HL-60 (cell line): Measurements from ENCODE around the gene CES1.

Source experiments
- GABPA ChIP-seq: IDR thresholded peaks from 2 replicates; pipeline ENCODE4 v1.6.1; 2012; ENCODE audit warnings: low read depth
- POLR2AphosphoS5 ChIP-seq: IDR thresholded peaks from 2 replicates; pipeline ENCODE4 v1.6.1; 2012; ENCODE audit warnings: low read depth
- SPI1 ChIP-seq: IDR thresholded peaks from 2 replicates; pipeline ENCODE4 v1.6.1; 2012; ENCODE audit warnings: low read depth, mild to moderate bottlenecking, borderline replicate concordance
- TF ChIP-seq, protein P1 (sequence below): IDR thresholded peaks from one replicate; pipeline ENCODE4 v1.5.1; 2011; ENCODE audit warnings: low read length, control low read depth, inconsistent platforms; ENCODE audit not compliant: insufficient read depth
- TF ChIP-seq, protein P2 (sequence below): IDR thresholded peaks from 2 replicates; pipeline ENCODE4 v1.6.1; 2012; ENCODE audit warnings: low read depth; ENCODE audit not compliant: insufficient replicate concordance

GRCh38 chr16:55812951-55813350, 19.9 kb downstream of the CES1 start:
- TF ChIP-seq GABPA (no peak), POLR2AphosphoS5 (no peak), SPI1 (no peak)
- TF ChIP-seq, protein P1, sequence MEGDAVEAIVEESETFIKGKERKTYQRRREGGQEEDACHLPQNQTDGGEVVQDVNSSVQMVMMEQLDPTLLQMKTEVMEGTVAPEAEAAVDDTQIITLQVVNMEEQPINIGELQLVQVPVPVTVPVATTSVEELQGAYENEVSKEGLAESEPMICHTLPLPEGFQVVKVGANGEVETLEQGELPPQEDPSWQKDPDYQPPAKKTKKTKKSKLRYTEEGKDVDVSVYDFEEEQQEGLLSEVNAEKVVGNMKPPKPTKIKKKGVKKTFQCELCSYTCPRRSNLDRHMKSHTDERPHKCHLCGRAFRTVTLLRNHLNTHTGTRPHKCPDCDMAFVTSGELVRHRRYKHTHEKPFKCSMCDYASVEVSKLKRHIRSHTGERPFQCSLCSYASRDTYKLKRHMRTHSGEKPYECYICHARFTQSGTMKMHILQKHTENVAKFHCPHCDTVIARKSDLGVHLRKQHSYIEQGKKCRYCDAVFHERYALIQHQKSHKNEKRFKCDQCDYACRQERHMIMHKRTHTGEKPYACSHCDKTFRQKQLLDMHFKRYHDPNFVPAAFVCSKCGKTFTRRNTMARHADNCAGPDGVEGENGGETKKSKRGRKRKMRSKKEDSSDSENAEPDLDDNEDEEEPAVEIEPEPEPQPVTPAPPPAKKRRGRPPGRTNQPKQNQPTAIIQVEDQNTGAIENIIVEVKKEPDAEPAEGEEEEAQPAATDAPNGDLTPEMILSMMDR, result no peak
- TF ChIP-seq, protein P2, sequence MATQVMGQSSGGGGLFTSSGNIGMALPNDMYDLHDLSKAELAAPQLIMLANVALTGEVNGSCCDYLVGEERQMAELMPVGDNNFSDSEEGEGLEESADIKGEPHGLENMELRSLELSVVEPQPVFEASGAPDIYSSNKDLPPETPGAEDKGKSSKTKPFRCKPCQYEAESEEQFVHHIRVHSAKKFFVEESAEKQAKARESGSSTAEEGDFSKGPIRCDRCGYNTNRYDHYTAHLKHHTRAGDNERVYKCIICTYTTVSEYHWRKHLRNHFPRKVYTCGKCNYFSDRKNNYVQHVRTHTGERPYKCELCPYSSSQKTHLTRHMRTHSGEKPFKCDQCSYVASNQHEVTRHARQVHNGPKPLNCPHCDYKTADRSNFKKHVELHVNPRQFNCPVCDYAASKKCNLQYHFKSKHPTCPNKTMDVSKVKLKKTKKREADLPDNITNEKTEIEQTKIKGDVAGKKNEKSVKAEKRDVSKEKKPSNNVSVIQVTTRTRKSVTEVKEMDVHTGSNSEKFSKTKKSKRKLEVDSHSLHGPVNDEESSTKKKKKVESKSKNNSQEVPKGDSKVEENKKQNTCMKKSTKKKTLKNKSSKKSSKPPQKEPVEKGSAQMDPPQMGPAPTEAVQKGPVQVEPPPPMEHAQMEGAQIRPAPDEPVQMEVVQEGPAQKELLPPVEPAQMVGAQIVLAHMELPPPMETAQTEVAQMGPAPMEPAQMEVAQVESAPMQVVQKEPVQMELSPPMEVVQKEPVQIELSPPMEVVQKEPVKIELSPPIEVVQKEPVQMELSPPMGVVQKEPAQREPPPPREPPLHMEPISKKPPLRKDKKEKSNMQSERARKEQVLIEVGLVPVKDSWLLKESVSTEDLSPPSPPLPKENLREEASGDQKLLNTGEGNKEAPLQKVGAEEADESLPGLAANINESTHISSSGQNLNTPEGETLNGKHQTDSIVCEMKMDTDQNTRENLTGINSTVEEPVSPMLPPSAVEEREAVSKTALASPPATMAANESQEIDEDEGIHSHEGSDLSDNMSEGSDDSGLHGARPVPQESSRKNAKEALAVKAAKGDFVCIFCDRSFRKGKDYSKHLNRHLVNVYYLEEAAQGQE, result no peak
